Fibroblast of pulmonary artery (primary cell): ENCODE results near the gene RNPEP.
A peak's percentile ranks its signal among the peaks of the same experiment; 100 is the strongest.

Experiments used
- DNase-seq: peaks from one replicate; pipeline ENCODE4 v3.0.0-alpha.2; 2010; ENCODE audit warnings: low read depth
- H3K4me3 ChIP-seq: replicated peaks from 2 replicates; pipeline ENCODE4 v1.5.1; 2011; ENCODE audit warnings: low read depth, mild to moderate bottlenecking, control low read depth, low read length, moderate library complexity
- CTCF ChIP-seq: IDR thresholded peaks from 2 replicates; pipeline ENCODE4 v1.5.1; 2011; ENCODE audit warnings: mild to moderate bottlenecking, control low read depth, low read length, inconsistent platforms; ENCODE audit errors: missing control alignments

The RNPEP gene

GRCh38 chr1:201941420-201942128, 40.9 kb upstream of the RNPEP start:
- H3K4me3 ChIP-seq, result no peak overlapping the region
- no peak for TF ChIP-seq CTCF
- DNase-seq, result no peak

- no peak overlapping the region for H3K4me3 ChIP-seq
- no peak for DNase-seq
These were observed 40.3 kb upstream of the RNPEP start for GRCh38 chr1:201942129-201942495.

GRCh38 chr1:201944002-201944401, 38.4 kb upstream of the RNPEP start:
- DNase-seq, result no peak
- no peak for TF ChIP-seq CTCF
- no peak overlapping the region for H3K4me3 ChIP-seq

More at GRCh38 chr1:201942129-201942495, 40.3 kb upstream of the RNPEP start:
- no peak for TF ChIP-seq CTCF

GRCh38 chr1:201944639-201945038, 37.8 kb upstream of the RNPEP start:
- no peak for TF ChIP-seq CTCF
- H3K4me3 ChIP-seq, result no peak overlapping the region
- no peak for DNase-seq

GRCh38 chr1:201945157-201945556, 37.3 kb upstream of the RNPEP start:
- no peak for DNase-seq
- peak overlapping the region; percentile 23 for H3K4me3 ChIP-seq

GRCh38 chr1:201945863-201946223, 36.6 kb upstream of the RNPEP start:
- H3K4me3 ChIP-seq, result peak overlapping the region; percentile 41
- TF ChIP-seq CTCF, result no peak
- no peak for DNase-seq

More at GRCh38 chr1:201945157-201945556, 37.3 kb upstream of the RNPEP start:
- TF ChIP-seq CTCF, result peak; percentile 34
